ENCODE results near the gene STX1B. TPM values are rescaled to one million over a fixed set of nuclear protein-coding genes. Genes with fewer than 3 reads are reported as not detected.

Gene STX1B
- total and polyA plus RNA-seq, 4 donors = 0.09 to 1.2 (median 0.51) TPM

DNA sequence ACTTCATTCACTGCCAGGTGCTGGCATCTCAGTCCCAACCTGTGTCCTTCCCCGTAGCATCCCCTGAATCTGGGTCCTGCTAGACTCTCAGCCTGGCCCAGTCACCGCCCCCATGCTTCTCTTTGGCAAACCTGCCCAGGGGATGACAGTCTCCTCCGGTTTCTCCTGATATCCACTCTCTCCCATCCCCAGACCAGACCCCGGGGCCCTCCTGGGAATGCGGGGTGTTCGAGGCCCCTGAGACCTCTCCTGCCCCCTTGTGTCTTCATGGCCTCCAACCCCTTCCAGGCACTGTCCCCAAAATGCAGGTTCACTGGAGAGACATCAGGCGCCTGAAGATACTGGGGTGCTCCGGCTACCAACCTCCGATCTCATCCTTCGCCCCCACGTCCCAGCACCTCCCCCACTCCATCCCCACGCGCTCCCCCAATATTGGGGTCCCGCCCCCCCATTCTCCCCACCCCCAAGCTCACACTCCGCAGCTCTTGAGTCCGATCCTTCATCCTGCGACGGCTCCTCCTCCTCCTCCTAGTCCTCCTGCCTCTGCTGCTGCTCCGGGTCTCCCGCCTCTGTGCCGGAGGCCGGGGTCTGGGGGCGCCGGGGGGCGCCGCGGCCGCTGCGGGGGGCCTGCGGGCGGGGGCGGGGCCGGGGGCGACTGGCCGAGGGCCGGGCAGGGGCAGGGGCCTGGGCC, 399 bp downstream of the STX1B start:
- Histone ChIP-seq H3K27me3 (ENCODE audit: control insufficient read depth in 4 of 4, insufficient read depth in 4 of 4, low read length in 3 of 4) (peaks cover 0 to 4% (median under 1%) of the 10 kb centered on the region in 4 donors), H3K9ac (ENCODE audit: low read depth in 1 of 2, low read length in 2 of 2) (no peak overlapping the region), H3K36me3 (ENCODE audit: control insufficient read depth in 4 of 4, insufficient read depth in 3 of 4, low read depth in 1 of 4, low read length in 3 of 4) (no peaks in the 10 kb centered on the region), H3K27ac (ENCODE audit: low read depth in 1 of 2, low read length in 2 of 2) (no peak overlapping the region), H3K9me3 (ENCODE audit: control insufficient read depth in 4 of 4, low read length in 3 of 4) (no peaks in the 10 kb centered on the region), H3K4me3 (ENCODE audit: low read depth in 1 of 3, low read length in 3 of 3) (peak overlapping the region in 1 of 3 donors; percentile 3), H3K4me1 (ENCODE audit: control insufficient read depth in 4 of 4, insufficient read depth in 4 of 4, low read length in 3 of 4) (no peaks in the 10 kb centered on the region)
- TF ChIP-seq RXRA (IDR thresholded peaks at IDR 0.05) (no peak), YY1 (IDR thresholded peaks at IDR 0.05) (no peak), RAD21 (IDR thresholded peaks at IDR 0.05) (no peak), JUND (IDR thresholded peaks at IDR 0.05) (no peak)
- TF ChIP-seq, protein P1, sequence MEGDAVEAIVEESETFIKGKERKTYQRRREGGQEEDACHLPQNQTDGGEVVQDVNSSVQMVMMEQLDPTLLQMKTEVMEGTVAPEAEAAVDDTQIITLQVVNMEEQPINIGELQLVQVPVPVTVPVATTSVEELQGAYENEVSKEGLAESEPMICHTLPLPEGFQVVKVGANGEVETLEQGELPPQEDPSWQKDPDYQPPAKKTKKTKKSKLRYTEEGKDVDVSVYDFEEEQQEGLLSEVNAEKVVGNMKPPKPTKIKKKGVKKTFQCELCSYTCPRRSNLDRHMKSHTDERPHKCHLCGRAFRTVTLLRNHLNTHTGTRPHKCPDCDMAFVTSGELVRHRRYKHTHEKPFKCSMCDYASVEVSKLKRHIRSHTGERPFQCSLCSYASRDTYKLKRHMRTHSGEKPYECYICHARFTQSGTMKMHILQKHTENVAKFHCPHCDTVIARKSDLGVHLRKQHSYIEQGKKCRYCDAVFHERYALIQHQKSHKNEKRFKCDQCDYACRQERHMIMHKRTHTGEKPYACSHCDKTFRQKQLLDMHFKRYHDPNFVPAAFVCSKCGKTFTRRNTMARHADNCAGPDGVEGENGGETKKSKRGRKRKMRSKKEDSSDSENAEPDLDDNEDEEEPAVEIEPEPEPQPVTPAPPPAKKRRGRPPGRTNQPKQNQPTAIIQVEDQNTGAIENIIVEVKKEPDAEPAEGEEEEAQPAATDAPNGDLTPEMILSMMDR (IDR thresholded peaks at IDR 0.05; ENCODE audit: low read depth, low read length, missing input control) = no peak
- no peak for DNase-seq (ENCODE audit: low spot score)
- 16% methylated on average over 36 of the region's 36 CpGs for WGBS

DNA sequence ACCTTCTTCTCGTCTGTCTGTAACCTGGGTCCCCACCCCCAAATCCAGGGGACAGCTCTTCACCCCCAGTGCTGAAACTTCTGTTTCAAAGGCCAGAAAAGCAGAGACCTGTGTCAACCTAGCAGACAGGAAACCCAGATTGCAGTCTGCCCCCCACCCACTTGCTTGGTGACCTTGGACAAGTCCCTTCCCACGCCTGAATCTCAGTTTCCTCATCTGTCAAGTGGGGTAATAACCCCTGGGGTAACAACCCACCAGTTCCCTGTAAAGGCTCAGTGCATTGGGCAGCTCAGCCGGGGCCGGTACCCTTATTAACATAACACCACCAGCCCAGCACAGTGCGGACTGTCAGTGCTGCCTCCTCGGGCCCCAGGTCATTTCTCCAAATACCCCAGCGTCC, 1.3 kb downstream of the STX1B start:
- WGBS = 87% methylated on average over 7 of the region's 7 CpGs
- Histone ChIP-seq H3K9ac (ENCODE audit: low read depth in 1 of 2, low read length in 2 of 2) (no peak overlapping the region), H3K36me3 (ENCODE audit: control insufficient read depth in 4 of 4, insufficient read depth in 3 of 4, low read depth in 1 of 4, low read length in 3 of 4) (no peaks in the 10 kb centered on the region), H3K4me1 (ENCODE audit: control insufficient read depth in 4 of 4, insufficient read depth in 4 of 4, low read length in 3 of 4) (no peaks in the 10 kb centered on the region), H3K4me3 (ENCODE audit: low read depth in 1 of 3, low read length in 3 of 3) (no peak overlapping the region), H3K27me3 (ENCODE audit: control insufficient read depth in 4 of 4, insufficient read depth in 4 of 4, low read length in 3 of 4) (peaks cover 0 to 4% (median under 1%) of the 10 kb centered on the region in 4 donors), H3K9me3 (ENCODE audit: control insufficient read depth in 4 of 4, low read length in 3 of 4) (no peaks in the 10 kb centered on the region), H3K27ac (ENCODE audit: low read depth in 1 of 2, low read length in 2 of 2) (no peak overlapping the region)
- no peak for DNase-seq (ENCODE audit: low spot score)
- TF ChIP-seq TAF1 (conservative IDR thresholded peaks at IDR 0.05) = no peak
- TF ChIP-seq, protein P2, sequence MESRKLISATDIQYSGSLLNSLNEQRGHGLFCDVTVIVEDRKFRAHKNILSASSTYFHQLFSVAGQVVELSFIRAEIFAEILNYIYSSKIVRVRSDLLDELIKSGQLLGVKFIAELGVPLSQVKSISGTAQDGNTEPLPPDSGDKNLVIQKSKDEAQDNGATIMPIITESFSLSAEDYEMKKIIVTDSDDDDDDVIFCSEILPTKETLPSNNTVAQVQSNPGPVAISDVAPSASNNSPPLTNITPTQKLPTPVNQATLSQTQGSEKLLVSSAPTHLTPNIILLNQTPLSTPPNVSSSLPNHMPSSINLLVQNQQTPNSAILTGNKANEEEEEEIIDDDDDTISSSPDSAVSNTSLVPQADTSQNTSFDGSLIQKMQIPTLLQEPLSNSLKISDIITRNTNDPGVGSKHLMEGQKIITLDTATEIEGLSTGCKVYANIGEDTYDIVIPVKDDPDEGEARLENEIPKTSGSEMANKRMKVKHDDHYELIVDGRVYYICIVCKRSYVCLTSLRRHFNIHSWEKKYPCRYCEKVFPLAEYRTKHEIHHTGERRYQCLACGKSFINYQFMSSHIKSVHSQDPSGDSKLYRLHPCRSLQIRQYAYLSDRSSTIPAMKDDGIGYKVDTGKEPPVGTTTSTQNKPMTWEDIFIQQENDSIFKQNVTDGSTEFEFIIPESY (IDR thresholded peaks at IDR 0.05) = no peak
- no peak for TF ChIP-seq NR2F2 (IDR thresholded peaks at IDR 0.05)
- TF ChIP-seq GABPA (IDR thresholded peaks at IDR 0.05 in 1 of 2, conservative IDR thresholded peaks at IDR 0.05 in 1 of 2) = no peak
- TF ChIP-seq JUND (IDR thresholded peaks at IDR 0.05) = no peak
- TF ChIP-seq HNF4A (conservative IDR thresholded peaks at IDR 0.05) = no peak
- TF ChIP-seq YY1 (IDR thresholded peaks at IDR 0.05) = no peak
- TF ChIP-seq, protein P3, sequence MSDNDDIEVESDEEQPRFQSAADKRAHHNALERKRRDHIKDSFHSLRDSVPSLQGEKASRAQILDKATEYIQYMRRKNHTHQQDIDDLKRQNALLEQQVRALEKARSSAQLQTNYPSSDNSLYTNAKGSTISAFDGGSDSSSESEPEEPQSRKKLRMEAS (IDR thresholded peaks at IDR 0.05) = no peak
- TF ChIP-seq, protein P4, sequence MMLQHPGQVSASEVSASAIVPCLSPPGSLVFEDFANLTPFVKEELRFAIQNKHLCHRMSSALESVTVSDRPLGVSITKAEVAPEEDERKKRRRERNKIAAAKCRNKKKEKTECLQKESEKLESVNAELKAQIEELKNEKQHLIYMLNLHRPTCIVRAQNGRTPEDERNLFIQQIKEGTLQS (IDR thresholded peaks at IDR 0.05) = no peak
- TF ChIP-seq, protein P1 (IDR thresholded peaks at IDR 0.05; ENCODE audit: low read depth, low read length, missing input control) = no peak
- TF ChIP-seq FOXA2 (IDR thresholded peaks at IDR 0.05) = no peak
- TF ChIP-seq RAD21 (IDR thresholded peaks at IDR 0.05) = no peak
- no peak for TF ChIP-seq FOXA1 (IDR thresholded peaks at IDR 0.05)
